NOMO-1 treated with dmso at 0.1 percent for 144 hours (cell line): ENCODE results near the gene SLC25A15.
"Not testable (repeated sequence)": the region's sequence is repeated elsewhere in the genome, so short reads cannot be mapped to it uniquely, and the experiment has no call there.

ENCODE experiments used
- DNase-seq: peaks from one replicate; lab custom pipeline; 2025; ENCODE audit not compliant: unreplicated experiment; lab: John Stamatoyannopoulos, UW

Gene SLC25A15

DNA sequence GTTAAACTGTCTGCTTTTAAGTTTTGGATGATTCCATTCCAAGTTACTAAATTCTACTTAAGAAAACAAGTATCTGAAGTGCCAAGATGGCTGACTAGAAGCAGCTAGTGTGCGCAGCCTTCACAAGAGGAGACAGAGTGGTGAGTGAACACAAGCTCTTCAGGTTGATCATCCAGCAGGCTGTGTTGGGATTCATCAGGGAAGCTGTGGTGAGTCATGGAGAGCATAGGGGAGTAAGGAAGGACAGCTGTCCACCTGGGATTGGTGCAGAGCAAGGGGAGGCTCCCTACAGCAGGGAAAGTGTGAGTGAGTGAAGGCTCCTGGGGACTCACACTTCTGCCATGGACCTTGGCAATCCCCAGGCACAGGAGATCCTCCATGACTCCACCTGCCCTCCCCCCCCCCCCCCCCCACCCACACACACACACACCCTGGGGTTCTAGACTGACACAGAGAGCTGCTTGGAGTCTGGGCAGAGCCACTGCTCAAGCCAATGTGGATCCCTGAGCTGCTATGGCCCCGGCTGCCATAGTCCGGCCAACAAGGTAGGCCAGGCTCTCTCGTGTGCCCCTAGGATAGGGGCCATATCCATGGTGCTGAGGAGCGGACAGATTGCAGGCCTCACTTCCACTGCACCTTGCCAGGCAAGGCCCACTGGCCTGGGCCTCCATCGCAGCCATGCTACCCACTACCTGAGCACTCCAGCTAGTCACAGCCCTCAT, 23.5 kb downstream of the SLC25A15 start:
- no peak for DNase-seq

DNA sequence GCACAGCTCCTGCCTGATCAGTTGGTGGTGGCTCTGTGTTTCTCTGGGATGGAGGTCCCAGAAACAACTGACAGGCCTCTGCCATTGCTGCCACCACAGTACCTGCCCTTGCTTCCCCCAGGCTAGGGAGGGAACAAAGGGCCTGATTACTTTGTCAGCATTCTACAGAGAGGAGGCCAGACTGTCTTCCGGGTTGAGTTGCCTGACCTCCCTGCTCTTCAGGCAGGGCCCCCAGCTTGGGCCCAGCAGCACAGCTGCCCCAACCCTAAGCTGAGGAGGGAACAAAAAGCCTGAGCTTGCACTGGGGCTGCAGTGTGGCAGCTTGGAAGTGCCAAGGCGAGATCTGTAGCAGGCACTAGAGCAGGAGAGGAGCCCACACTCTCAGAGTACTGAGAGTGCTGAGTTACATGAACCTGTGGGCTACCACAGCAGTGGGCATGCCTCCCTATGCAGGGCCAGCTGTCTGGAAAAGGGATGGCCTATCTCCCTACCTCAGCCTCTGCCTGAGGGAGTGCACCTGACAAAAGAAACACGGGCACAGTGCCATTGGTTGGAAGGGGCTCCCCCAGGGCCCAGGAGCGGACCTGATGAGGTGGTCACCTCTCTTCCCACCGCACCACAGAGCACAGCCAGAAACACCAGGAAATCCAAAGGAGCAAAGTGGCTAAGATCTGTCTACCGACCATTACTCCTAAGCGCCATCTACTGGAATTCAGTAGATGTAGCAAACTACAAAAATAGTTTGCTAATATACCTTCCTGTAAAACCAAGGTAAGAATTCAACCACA, 24.4 kb downstream of the SLC25A15 start:
- DNase-seq, result peak; percentile 4

DNA sequence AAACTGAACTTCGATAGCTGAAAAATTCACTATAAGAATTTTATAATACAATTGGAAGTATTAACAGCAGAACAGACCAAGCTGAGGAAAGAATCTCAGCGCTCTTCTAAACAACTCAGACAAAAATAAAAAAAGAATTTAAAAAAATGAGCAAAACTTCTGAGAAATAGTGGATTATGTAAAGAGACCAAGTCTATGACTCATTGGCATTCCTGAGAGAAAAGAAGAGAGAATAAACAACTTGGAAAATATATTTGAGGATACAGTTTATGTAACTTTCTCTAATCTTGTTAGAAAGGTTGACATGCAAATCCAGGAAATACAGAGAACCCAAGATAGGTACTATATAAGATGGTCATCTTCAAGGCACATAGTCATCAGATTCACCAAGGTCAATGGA, 25.4 kb downstream of the SLC25A15 start:
- no peak for DNase-seq

DNA sequence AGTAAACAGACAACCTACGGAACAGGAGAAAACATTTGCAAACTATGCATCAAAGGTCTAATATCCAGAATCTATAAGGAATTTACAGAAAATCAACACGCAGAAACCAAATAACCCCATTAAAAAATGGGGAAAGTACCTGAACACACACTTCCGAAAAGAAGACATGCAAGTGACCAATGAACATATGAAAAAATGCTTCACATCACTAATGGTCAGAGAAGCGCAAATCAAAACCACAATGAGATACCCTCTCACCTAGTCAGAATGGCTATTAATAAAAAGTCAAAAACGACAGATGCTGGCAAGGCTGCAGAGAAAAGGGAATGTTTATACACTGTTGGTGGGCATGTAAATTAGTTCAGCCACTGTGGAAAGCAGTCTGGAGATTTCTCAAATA, 29.5 kb downstream of the SLC25A15 start:
- DNase-seq, result no peak

DNA sequence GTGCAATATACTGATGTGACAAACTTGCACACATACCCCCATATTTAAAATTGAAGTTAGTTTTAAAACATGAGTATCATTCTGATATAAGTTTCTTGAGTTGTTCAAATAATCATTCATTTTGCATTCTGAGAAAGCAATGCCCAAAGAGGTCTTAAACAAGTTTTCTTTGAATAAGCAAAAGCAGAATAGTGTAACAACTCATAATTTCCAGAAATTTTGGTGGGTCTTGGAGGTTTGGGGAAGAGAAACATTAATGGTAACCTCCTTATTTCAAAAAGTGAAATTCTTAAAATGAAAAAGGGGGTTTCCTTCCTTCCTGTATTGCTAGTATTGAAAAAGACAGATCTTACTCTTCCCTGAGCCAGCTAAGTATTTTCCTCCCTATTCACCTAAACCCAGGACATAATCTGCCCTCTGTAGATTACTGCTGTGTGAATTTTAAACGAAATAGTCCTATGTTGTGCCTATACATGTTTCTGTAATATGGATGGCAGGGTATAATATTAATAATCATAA, 30.4 kb downstream of the SLC25A15 start:
- no peak for DNase-seq

DNA sequence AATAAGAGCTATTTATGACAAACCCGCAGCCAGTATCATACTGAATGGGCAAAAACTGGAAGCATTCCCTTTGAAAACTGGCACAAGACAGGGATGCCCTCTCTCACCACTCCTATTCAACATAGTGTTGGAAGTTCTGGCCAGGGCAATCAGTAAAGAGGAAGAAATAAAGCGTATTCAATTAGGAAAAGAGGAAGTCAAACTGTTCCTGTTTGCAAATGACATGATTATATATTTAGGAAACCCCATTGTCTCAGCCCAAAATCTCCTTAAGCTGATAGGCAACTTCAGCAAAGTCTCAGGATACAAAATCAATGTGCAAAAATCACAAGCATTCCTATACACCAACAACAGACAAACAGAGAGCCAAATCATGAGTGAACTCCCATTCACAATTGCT, 50.3 kb downstream of the SLC25A15 start:
- DNase-seq, result peak; percentile 13

DNA sequence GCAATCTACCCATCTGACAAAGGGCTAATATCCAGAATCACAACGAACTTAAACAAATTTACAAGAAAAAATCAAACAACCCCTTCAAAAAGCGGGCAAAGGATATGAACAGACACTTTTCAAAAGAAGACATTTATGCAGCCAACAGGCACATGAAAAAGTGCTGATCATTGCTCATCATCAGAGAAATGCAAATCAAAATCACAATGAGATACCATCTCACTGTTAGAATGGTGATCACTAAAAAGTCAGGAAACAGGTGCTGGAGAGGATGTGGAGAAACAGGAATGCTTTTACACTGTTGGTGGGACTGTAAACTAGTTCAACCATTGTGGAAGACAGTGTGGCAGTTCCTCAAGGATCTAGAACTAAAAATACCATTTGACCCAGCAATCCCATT, 51.5 kb downstream of the SLC25A15 start:
- not testable (repeated sequence) for DNase-seq
